GM19043 (cell line): Measurements from ENCODE around the gene SLC13A1.
"Not testable (repeated sequence)": the region's sequence is repeated elsewhere in the genome, so short reads cannot be mapped to it uniquely, and the experiment has no call there.

Experiments
- ATAC-seq: cut with Tn5 transposase; IDR thresholded peaks from one replicate; pipeline ENCODE4 v1.9.1; 2021; ENCODE audit warnings: low read depth; ENCODE audit not compliant: unreplicated experiment

Gene SLC13A1, protein sequence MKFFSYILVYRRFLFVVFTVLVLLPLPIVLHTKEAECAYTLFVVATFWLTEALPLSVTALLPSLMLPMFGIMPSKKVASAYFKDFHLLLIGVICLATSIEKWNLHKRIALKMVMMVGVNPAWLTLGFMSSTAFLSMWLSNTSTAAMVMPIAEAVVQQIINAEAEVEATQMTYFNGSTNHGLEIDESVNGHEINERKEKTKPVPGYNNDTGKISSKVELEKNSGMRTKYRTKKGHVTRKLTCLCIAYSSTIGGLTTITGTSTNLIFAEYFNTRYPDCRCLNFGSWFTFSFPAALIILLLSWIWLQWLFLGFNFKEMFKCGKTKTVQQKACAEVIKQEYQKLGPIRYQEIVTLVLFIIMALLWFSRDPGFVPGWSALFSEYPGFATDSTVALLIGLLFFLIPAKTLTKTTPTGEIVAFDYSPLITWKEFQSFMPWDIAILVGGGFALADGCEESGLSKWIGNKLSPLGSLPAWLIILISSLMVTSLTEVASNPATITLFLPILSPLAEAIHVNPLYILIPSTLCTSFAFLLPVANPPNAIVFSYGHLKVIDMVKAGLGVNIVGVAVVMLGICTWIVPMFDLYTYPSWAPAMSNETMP

DNA sequence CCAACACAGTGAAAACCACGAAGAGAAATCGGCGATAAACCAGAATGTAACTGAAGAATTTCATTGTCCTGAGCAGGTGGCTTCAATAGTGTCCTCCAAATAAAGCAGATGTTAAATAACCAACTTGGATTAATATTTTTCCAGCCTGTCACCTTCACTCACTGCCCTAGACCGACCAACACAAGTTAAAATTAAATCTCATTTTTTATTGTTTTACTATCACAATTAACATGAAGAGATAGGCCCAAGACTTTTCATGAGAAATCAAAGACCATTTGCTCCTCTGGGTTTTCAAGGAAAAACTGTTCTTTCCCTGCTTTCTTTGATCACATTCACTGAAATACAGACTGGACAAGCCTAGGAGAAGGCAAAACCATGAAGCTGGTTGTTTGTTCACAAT, at the start of gene SLC13A1:
SLC13A1 (minus strand) TSS at position 87 of the 400 bp plus-strand sequence; CDS start at position 64, 23 bp downstream.
- no peak for ATAC-seq

DNA sequence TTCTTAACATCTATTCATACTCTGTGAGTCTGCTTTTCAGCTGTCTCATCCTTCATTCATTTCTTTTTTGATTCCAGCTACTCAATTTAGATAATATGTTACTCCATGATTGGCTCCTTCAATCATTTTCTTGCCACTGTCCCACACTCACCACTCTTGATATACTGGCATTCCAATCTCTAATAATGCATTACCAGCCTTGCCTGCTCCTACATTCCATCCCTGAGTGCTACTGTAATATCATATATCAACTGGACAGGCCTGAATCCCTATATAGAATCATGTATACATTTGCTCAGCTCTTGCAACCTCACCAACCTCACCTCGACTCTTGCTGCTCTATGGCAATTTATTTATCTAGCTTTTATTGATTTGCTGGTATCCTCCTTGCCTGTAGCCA, 45.0 kb upstream of the SLC13A1 start:
- no peak for ATAC-seq

DNA sequence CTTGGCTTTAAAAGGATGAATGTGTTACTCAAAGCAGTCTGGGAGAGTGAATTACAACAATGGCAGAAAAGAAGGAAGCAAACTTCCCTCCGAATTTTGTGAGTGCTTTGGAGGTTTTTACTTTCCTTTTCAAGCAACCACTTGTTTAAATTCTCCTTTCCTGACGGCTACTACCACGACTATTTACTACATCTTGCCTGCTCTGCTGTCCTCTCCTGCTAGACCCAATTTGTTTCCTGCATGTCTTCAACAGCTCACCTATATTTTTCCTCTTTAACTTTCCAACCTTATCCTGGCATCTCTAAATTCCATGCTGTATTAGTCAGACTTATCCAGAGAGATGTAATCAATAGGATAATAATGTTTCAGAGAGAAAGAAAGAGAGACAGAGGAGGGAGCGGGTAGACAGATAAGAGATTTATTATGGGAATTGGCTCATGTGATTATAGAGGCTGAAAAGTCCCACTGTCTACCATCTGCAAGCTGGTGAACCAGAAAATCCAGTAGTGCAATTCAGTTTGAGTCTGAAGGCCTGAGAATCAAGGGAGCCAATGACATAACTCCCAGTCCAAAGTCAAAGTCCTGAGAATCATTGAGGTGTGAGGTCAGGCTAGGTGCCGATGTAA, 42.8 kb upstream of the SLC13A1 start:
- no peak for ATAC-seq

DNA sequence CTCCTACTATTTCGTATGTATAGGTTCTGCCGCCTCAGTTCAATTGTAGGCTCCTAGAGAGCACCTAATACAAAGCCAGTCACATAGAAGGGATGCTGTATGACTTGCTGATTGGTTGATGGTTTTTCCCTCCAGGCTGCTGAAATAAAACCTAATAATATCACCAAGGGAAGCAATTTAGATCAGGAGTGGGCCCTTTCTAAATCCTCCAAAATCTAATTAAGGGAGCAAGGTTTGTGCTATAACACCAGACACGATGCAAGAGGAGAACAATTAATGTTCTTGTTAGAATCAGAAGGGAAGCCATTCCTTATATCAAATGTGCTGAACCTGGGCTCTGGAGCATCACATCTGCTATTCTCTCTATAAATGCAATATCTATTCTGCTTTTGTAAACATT, 42.0 kb upstream of the SLC13A1 start:
- ATAC-seq = no peak

DNA sequence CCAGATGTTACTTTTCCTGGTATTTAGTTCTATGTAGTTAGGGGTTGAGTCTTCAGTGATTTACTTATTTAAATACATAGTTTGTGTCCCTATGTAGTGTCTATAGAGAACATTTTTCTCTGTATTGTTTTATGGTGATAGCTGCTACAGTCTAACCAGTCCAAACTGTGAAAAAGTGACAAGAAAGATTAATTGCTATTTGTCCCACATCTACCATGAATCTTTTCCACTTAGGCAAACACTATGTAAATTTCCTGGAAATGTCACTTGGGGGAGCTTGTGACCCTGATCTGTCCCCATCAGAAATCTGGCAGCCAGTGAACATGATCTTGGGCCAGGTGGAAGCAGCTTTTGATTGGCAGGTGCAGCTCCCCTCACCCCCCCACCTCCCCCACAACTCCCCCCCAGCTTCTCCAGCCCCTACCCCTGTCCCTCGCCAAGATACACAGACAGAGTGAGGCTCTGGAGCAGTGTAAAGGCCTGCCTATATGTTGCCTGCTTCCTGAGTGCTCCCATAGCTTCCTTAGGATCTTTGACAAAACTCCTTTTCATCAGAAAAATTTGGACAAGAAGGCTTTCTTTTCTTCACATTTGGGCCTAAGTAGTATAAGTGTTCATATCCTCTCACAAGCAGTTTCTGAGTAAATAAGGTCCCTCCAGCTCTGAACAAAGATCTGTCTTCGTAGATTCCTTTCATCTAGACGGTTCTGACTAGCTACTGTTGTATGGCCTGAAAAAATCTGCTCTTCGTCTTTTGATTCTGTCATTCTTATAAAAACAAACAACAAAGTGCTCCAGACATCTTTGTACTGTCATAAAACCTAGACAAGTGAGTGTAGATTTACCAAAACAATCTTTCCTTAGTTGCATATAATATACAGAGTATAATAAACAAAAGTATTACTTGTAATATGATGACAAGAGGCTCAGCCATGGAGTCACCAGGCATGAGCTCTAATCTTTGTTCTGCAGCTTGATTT, 31.5 kb upstream of the SLC13A1 start:
- no peak for ATAC-seq

DNA sequence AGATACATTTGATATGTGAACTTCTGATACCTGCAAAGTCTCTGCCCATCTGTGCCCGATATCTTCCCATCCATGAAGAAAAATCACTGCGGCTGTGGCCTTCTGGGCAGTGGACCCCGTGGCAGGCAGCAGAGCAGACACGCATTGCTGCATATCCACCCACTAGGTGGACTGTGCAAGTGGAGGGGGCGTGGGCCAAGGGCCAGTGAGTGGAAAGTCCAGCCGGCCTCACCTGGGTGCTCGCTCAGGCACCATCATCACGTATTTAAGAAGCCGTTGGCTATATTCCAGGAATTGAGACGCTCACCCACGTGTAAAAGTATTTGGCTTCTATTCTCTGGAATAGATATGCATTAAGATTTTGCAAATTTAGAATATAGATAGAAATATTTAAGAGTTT, 30.8 kb upstream of the SLC13A1 start:
- no peak for ATAC-seq

DNA sequence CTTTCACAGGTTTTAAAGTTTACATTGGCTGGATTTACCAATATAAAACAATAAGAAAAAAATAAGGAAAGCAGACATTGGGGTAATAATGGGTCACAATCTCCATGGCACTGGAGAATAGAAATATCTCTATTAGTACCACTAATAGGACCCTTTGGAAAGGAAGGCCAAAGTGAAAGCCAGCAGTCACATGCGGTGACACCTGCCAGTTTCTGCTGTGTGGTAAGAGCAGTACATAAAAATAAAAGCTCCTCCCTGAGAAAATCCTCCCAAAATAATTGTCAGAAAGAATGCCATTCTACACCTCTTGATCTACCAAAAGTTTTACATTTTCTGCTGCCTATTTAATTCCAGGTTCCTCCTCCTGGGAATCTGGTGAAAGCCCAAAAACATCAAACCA, 30.4 kb upstream of the SLC13A1 start:
- no peak for ATAC-seq

DNA sequence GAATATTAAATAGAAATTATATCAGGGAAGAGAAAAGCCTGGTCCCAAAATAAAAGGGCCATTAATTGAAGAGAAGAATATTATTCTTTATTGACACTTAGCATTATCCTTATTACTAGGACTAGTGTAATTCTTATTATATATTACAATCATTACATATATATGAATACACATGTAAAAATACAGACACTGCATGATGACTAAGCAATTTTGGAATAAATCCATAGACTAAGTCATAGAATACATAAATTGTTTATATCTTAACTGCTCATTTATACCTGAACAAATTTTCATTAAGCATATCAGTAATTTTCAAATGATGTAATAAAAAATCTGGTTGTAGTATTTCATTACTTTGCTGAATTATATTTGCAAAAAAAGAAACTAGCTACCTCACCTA, 29.7 kb upstream of the SLC13A1 start:
- ATAC-seq = no peak

DNA sequence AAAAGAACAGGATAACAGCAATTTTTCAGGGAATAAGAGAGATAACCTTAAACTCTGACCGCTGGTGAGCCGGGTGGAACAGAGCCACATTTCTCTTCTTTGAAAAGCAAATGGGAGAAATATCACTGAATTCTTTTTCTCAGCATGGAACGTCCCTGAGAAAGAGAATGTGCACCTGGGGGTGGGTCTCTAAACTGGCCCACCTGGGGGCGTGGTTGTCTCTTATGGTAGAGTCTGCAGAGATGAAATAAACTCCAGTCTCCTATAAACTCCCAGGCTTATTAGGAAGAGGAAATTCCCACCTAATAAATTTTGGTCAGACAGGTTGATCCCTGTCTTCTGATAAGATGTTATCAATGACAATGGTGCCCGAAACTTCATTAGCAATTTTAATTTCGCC, 27.9 kb upstream of the SLC13A1 start:
- ATAC-seq = not testable (repeated sequence)

DNA sequence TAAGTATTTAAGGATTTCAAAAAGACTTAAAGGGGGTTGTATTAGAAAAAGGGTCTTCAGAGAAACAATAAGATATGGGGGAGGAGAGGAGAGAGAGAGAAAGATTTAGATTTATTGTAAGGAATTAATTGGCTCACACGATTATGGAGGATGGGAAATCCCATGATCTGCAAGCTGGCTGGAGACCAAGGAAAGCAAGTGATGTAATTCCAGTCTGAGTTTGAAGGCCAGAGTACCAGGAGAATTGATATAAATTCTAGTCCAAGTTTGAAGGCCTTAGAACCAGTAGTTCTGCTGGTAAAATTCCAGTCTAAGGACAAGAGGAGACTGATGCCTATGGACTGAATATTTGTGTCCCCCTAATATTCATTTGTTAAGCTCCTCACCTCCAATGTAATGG, 20.6 kb upstream of the SLC13A1 start:
- no peak for ATAC-seq

DNA sequence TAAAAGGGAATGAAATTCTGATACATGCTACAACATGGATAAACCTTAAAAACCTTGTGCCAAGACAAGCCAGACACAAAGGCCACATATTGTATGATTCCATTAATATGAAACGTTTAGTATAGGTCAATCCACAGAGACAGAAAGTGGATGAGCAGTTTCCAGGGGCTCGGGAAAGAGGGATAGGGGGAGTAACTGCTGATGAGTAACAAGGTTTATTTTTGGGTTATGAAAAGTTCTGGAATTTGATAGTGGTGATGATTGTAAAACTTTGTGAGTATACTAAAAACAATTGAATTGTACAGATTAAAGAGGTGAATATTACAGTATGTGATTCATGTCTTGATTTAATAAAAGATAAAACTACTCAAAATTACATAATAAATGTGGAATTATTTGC, 19.1 kb upstream of the SLC13A1 start:
- no peak for ATAC-seq

DNA sequence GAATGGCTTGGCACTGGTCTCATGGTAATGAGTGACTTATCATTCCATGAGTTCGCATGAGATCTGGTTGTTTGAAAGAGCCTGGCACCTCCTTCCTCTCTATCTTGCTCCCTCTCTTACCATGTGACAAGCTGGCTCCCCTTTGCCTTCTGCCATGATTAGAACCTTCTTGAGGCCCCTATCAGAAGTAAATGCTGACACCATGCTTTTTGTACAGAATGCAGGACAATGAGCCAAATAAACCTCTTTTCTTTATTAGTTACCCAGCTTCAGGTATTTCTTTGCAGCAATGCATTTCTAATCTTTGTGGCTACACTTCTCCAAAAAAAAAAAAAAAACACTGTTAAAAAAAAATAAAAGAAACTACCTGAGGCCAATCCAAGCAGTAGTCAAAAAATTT, 17.1 kb upstream of the SLC13A1 start:
- ATAC-seq = no peak

DNA sequence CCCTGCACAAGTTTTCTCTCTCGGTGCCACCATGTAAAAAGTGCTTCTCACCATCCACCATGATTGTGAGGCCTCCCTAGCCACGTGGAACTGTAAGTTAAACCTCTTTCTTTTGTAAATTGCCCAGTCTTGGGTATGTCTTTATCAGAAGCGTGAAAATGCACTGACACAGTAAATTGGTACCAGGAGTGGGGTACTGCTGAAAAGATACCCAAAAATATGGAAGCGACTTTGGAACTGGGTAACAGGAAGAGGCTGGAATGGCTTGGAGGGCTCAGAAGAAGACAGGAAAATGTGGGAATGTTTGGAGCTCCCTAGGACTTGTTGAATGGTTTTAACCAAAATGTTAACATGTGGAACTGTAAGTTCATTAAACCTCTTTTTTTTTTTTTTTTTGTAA, 15.6 kb upstream of the SLC13A1 start:
- ATAC-seq = no peak

DNA sequence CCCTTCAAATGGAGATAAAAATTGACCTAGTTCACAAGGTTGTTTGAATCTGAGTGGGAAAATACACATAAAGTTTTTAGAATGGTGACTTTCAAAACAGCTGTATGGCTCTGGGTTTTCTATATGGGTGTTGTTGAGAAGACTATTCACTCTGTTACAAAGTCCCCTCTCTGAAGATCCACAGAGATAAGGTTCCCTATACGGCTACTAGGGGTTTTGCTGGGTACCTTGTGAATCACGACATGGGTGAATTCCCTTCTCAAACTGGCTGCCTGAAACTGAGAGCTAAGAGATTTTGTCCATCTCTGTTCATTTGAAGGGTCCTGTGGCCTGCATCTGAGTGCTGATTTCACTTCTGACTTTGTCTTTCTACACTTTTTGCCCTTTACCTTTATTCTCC, 11.8 kb upstream of the SLC13A1 start:
- ATAC-seq = no peak

DNA sequence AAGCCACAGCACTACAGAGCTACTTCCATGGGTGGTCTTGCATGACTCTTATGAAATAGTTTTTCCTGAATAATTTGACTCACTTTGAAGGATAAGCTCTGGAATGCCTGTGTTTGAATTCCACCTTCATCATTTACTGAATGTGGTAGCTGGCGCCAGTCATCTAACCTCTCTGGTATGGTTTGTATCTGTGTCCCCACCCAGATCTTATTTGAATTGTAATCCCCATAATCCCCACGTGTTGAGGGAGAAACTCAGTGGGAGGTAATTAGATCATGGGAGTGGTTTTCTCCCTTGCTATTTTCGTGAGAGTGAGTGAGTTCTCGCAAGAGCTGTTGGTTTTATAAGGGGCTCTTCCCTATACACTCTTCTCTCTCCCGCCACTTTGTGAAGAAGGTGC, 11.2 kb upstream of the SLC13A1 start:
- ATAC-seq = no peak

DNA sequence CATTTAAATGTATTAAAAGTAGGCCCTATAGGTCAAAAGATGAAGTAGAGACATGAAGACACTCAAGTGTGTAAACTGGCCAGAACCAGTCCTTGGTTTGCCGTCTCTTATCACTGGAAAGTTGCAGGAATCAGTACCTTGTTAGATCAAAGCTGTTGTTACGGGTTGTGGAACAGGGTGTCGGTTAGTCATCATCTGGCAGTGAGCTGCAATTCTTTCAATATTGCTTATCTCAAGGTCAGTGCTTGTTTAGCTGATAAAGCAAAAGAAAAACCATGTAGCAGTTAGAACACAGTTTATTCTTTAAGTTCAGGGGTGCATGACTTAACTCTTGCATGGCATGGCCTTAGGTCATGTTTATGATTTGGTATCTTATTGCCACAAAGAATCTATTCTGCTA, 10.0 kb upstream of the SLC13A1 start:
- no peak for ATAC-seq

DNA sequence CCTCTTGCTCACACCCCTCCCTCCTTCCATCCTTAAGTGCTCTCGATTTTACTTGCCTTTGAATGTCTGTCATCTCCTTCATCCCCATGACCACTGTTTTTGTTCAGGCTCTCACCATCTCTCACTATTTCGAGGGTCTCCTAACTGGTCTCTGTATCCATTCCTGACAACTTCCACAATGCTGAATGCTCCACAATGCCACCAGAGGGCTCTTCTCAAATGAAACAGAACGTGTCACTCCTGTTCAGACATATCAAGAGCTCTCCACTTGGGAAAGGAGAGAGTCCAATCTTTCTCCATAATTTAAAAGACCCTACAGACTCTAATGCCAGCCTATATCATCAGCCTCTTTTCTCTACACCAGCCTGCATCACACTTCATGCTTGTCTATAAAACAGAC, 9.0 kb upstream of the SLC13A1 start:
- no peak for ATAC-seq

DNA sequence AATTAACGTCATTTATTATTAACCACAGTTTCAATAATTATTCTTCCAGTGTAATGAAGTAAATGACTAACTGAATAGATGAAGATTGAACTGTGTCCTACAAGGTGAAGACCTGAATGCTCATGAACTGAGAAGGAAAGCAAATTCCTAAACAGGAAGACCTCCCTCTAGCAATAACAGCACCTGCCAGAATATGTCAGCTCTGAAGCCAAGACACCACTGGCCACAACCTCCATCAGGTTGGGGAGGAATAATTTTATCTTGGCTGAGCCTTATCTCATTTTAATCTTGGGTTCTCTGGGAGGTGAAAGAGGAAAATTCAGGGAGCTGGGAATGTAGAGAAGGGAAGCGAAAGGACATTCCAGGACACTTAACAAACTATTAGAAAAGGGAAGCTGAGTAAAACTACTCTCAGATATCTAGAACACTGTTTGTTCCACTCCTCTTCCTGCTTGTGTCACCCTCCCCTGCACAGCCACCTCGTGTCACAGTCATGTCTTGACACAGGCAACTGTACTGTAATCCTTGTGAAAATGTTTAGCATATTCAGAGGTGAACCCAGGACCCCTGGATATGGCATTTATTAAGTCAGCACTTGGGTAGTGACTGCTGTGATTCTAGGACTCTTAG, 4.6 kb upstream of the SLC13A1 start:
- ATAC-seq = no peak

DNA sequence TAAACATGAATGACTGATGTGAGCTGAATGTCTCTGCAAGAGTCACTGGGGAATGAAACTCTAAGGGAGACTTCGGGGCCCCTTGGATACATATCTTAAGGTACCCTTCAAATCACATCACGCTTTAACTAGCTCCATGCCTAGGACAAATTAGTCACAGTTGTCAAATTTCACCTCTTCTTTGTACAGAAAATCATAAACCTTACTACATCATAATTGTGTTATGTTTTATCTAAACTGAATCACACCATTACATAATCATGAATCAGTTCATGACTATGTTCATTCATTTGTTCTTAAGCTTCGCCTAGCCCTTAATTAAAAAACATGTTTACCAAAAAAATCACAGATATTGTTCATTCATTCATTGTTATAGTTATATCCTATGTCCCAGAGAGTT, 2.1 kb upstream of the SLC13A1 start:
- no peak for ATAC-seq
